Endodermal cell (in vitro differentiated cells): ENCODE measurements around the gene CHN1. TPM values are rescaled to one million over a fixed set of nuclear protein-coding genes. Genes with fewer than 3 reads are reported as not detected.

Source experiments
- DNase-seq: peaks from one replicate; pipeline ENCODE4 v3.0.0-alpha.2; 2017
- H3K27ac ChIP-seq: 2 replicates; pipeline ENCODE4 v1.5.1; 2013; ENCODE audit warnings: mild to moderate bottlenecking, low read depth, low read length, moderate library complexity
- H3K27me3 ChIP-seq: 2 replicates; pipeline ENCODE4 v1.6.1; 2013; ENCODE audit warnings: mild to moderate bottlenecking, low read length, moderate library complexity; ENCODE audit not compliant: insufficient read depth, control insufficient read depth, poor library complexity, severe bottlenecking
- H3K36me3 ChIP-seq: 2 replicates; pipeline ENCODE4 v1.7.0; 2013; ENCODE audit warnings: mild to moderate bottlenecking, low read length, moderate library complexity; ENCODE audit not compliant: control insufficient read depth, insufficient read depth
- H3K4me1 ChIP-seq: one replicate; pipeline ENCODE4 v1.7.0; 2013; ENCODE audit warnings: low read length; ENCODE audit not compliant: control insufficient read depth, insufficient read depth
- H3K4me3 ChIP-seq: 2 replicates; pipeline ENCODE4 v1.5.1; 2013; ENCODE audit warnings: mild to moderate bottlenecking, low read length, moderate library complexity
- H3K9ac ChIP-seq: 2 replicates; pipeline ENCODE4 v1.6.1; 2013; ENCODE audit warnings: mild to moderate bottlenecking, low read length, moderate library complexity; ENCODE audit not compliant: poor library complexity, severe bottlenecking; ENCODE audit errors: extremely low read depth
- H3K9me3 ChIP-seq: 2 replicates; pipeline ENCODE4 v1.6.1; 2013; ENCODE audit warnings: mild to moderate bottlenecking, low read length, moderate library complexity; ENCODE audit not compliant: control insufficient read depth
- H3K27ac Mint-ChIP-seq: 2 replicates; pipeline ENCODE4 v1.8.0; 2020; ENCODE audit warnings: mixed read lengths
- H3K27me3 Mint-ChIP-seq: 2 replicates; pipeline ENCODE4 v1.8.0; 2021; ENCODE audit warnings: mild to moderate bottlenecking, mixed read lengths; ENCODE audit not compliant: insufficient read depth
- H3K36me3 Mint-ChIP-seq: 2 replicates; pipeline ENCODE4 v1.8.0; 2020; ENCODE audit warnings: low read depth, mixed read lengths
- H3K4me1 Mint-ChIP-seq: 2 replicates; pipeline ENCODE4 v1.8.0; 2020; ENCODE audit warnings: mixed read lengths
- H3K4me3 Mint-ChIP-seq: 2 replicates; pipeline ENCODE4 v1.8.0; 2020; ENCODE audit warnings: mild to moderate bottlenecking, moderate library complexity, mixed read lengths
- H3K9me3 Mint-ChIP-seq: 2 replicates; pipeline ENCODE4 v1.8.0; 2020; ENCODE audit warnings: mild to moderate bottlenecking, mixed read lengths
- WGBS, 2 experiments: methylation state at CpG; one replicate each; pipeline versions ENCODE4 v1.1.5 to v1.1.7; 2013; ENCODE audit warnings: missing lambda C conversion rate in 2 of 2, mixed read lengths in 1 of 2; ENCODE audit not compliant: insufficient coverage in 1 of 2, insufficient read length in 1 of 2; 5-methylcytosine and 5-hydroxymethylcytosine counted together
- total RNA-seq, 2 donors: library from RNA; stranded (reverse); fragmentation: NEBNext Ultra II Directional in 1 of 2; extraction: Animal tissue kit (Norgen Biotek cat#: 25700) in 1 of 2; gene quantifications; 2 replicates in 1 of 2; 3 replicates in 1 of 2; pipeline ENCODE4 v1.2.1, GENCODE V29; 2021
- TF ChIP-seq, protein P1 (sequence below): fragments of 200-600 bp; sonication (generic); conservative IDR thresholded peaks from 2 replicates; pipeline ENCODE4 v1.5.0; 2021; ENCODE audit warnings: antibody characterized with exemption, mild to moderate bottlenecking

The CHN1 gene
- total RNA-seq, 2 donors from 2014 or later = 24.3 to 28.8 TPM

DNA sequence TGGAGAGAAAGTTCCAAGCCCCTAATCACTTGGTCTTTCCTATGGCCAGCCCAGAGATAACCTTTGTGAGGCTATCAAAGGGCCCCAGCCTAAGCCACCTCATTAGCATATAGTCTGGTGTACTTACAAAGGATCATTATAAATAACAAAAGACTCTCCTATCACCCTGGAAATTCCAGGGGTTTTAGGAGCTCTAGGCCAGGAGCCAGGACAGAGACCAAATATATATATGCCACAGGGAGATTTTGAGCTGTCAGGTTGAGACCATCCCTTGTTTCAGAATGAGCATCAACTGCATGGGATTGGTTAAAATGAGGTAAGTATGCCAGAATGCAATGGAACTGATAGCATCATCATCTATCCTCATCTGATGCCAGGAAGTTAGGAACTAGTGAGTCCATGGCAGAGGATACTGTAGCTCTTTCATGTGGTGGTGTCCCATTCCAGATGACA, 208.8 kb downstream of the CHN1 start:
- Mint-ChIP-seq H3K4me1 (peaks cover 43% of the 10 kb centered on the region), H3K36me3 (peaks cover 7% of the 10 kb centered on the region), H3K4me3 (peak overlapping the region; percentile 7), H3K27me3 (no peaks in the 10 kb centered on the region), H3K9me3 (no peaks in the 10 kb centered on the region), H3K27ac (peak overlapping the region; percentile 46)
- no peaks in the 10 kb centered on the region for H3K9me3 ChIP-seq
- peaks cover 25% of the 10 kb centered on the region for H3K4me1 ChIP-seq
- H3K9ac ChIP-seq = no peak overlapping the region
- no peaks in the 10 kb centered on the region for H3K27me3 ChIP-seq
- DNase-seq = peak; percentile 79
- TF ChIP-seq, protein P1, sequence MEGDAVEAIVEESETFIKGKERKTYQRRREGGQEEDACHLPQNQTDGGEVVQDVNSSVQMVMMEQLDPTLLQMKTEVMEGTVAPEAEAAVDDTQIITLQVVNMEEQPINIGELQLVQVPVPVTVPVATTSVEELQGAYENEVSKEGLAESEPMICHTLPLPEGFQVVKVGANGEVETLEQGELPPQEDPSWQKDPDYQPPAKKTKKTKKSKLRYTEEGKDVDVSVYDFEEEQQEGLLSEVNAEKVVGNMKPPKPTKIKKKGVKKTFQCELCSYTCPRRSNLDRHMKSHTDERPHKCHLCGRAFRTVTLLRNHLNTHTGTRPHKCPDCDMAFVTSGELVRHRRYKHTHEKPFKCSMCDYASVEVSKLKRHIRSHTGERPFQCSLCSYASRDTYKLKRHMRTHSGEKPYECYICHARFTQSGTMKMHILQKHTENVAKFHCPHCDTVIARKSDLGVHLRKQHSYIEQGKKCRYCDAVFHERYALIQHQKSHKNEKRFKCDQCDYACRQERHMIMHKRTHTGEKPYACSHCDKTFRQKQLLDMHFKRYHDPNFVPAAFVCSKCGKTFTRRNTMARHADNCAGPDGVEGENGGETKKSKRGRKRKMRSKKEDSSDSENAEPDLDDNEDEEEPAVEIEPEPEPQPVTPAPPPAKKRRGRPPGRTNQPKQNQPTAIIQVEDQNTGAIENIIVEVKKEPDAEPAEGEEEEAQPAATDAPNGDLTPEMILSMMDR = no peak
- H3K4me3 ChIP-seq = peak overlapping the region; percentile 38
- no peak overlapping the region for H3K27ac ChIP-seq
- peaks cover 11% of the 10 kb centered on the region for H3K36me3 ChIP-seq

DNA sequence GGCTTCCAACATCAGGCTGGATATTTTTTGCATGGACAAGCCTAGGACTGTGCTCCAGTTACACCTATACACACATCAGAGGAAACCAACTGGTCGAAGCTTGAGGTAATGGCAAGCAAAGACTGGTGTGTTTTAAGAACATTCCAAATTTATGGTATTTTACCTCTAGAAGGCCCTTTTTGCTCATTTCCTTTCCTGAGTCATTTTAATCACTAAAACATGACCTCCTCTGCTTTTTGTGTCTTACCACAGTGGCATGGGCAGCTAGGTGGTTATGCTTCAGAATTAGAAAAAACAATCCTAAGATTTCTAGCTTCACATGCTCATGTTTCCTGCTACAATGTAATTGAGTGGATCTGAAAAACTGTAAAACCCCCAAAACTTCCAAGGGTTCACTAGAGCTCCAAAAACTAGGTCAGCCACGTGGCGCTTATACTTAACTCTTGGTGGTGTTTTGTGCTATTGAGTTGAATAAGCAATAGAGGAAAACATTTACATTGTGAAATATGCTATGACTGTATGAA, 210.3 kb downstream of the CHN1 start:
- no peak overlapping the region for H3K27ac Mint-ChIP-seq
- H3K4me3 ChIP-seq = no peak overlapping the region
- no peak overlapping the region for H3K4me3 Mint-ChIP-seq
- H3K9me3 ChIP-seq = no peaks in the 10 kb centered on the region
- TF ChIP-seq, protein P1 = no peak
- no peak overlapping the region for H3K27ac ChIP-seq
- peaks cover 5% of the 10 kb centered on the region for H3K36me3 Mint-ChIP-seq
- H3K9ac ChIP-seq = no peak overlapping the region
- DNase-seq = no peak
- no peaks in the 10 kb centered on the region for H3K9me3 Mint-ChIP-seq
- H3K4me1 Mint-ChIP-seq = peaks cover 55% of the 10 kb centered on the region
- WGBS, 2 experiments = 91 to 100% methylated on average over 1 to 3 of the region's 3 CpGs
- no peaks in the 10 kb centered on the region for H3K27me3 Mint-ChIP-seq
- peaks cover 26% of the 10 kb centered on the region for H3K4me1 ChIP-seq
- H3K27me3 ChIP-seq = no peaks in the 10 kb centered on the region
- H3K36me3 ChIP-seq = peaks cover 11% of the 10 kb centered on the region

DNA sequence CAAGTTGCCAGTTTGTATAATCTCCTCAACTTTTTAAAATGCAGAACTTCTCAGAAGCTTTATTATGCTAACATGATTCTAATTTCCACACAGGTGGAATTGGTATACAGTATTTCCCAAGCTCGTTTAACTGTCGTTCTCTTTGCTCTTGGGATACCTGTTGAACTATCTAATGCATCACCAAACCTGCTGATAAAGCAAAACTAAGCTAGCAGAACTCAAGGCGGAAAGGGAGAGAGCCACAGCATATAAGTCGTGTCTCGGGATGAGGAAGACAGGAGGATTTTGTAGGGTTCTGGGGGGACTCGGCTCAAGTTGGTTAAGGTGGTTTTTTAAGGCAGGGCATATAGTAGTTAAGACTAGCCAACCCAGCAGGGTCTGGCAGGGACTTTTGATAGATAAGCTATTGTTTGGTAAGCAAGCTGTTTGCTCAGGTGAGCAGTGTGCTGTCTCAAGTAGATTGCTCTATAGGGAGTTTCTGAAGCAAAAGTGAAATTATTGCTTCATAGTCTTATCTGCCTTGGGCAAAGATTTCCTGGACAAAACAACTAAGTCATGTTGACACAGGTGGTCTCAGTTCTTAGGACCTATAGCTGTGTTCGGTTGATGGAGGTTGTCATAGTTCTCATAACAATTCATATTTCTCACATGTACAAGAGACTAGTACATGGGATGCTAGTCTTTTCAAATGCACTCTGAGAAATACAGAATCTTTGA, 212.7 kb downstream of the CHN1 start:
- peaks cover 59% of the 10 kb centered on the region for H3K4me1 Mint-ChIP-seq
- no peaks in the 10 kb centered on the region for H3K9me3 Mint-ChIP-seq
- no peak overlapping the region for H3K27ac ChIP-seq
- H3K36me3 ChIP-seq = no peaks in the 10 kb centered on the region
- no peak overlapping the region for H3K27ac Mint-ChIP-seq
- peaks cover 26% of the 10 kb centered on the region for H3K4me1 ChIP-seq
- H3K27me3 Mint-ChIP-seq = no peaks in the 10 kb centered on the region
- no peaks in the 10 kb centered on the region for H3K9me3 ChIP-seq
- no peaks in the 10 kb centered on the region for H3K27me3 ChIP-seq
- peak; percentile 48 for DNase-seq
- no peak overlapping the region for H3K9ac ChIP-seq
- WGBS, 2 experiments = 70 to 80% methylated on average over 2 to 7 of the region's 7 CpGs
- H3K36me3 Mint-ChIP-seq = no peaks in the 10 kb centered on the region
- no peak overlapping the region for H3K4me3 Mint-ChIP-seq
- TF ChIP-seq, protein P1 = no peak
- peak overlapping the region; percentile 39 for H3K4me3 ChIP-seq
